Esophagus muscularis mucosa (tissue), 4 donors: ENCODE data around the gene ASAP2. TPM values are rescaled to one million over a fixed set of nuclear protein-coding genes. Genes with fewer than 3 reads are reported as not detected.

Experiments
- DNase-seq: peaks from one replicate; pipeline ENCODE4 v3.0.0-alpha.2; 2017; ENCODE audit errors: extremely low spot score
- H3K27ac ChIP-seq, 4 donors: fragments of 200-600 bp; sonication (generic); replicated peaks in 1 of 4; 1 replicate in 3 of 4; 2 replicates in 1 of 4; pipeline ENCODE4 v1.5.1; 2016 to 2019; ENCODE audit warnings: mild to moderate bottlenecking in 1 of 4
- H3K27me3 ChIP-seq, 4 donors: fragments of 200-600 bp; sonication (generic); one replicate each; pipeline versions ENCODE4 v1.5.1 to v1.6.0; 2016 to 2019
- H3K36me3 ChIP-seq, 4 donors: fragments of 200-600 bp; sonication (generic); one replicate each; pipeline ENCODE4 v1.5.1; 2016 to 2019
- H3K4me1 ChIP-seq, 4 donors: fragments of 200-600 bp; sonication (generic); one replicate each; pipeline ENCODE4 v1.5.1; 2016 to 2019
- H3K4me3 ChIP-seq, 4 donors: fragments of 200-600 bp; sonication (generic); 1 replicate in 2 of 4; 2 replicates in 2 of 4; pipeline ENCODE4 v1.5.1; 2016 to 2019; ENCODE audit warnings: mild to moderate bottlenecking in 4 of 4, moderate library complexity in 1 of 4
- H3K9me3 ChIP-seq, 4 donors: fragments of 200-600 bp; sonication (generic); 1 replicate in 3 of 4; 2 replicates in 1 of 4; pipeline ENCODE4 v1.5.1; 2016 to 2019
- EP300 ChIP-seq: sonication (generic); formaldehyde crosslinking; IDR thresholded peaks from one replicate; pipeline ENCODE4 v1.6.1; 2017; ENCODE audit warnings: antibody characterized with exemption
- POLR2A ChIP-seq: fragments of 450-650 bp; IDR thresholded peaks from one replicate; pipeline ENCODE4 v1.6.1; 2017; ENCODE audit warnings: antibody characterized with exemption, moderate library complexity, mild to moderate bottlenecking, low read depth
- POLR2AphosphoS5 ChIP-seq, 2 donors: sonication (generic); formaldehyde crosslinking; IDR thresholded peaks; one replicate each; pipeline ENCODE4 v1.6.1; 2017; ENCODE audit warnings: antibody characterized with exemption in 2 of 2
- WGBS: methylation state at CpG from one replicate; pipeline ENCODE4 v1.1.5; 2018; 5-methylcytosine and 5-hydroxymethylcytosine counted together
- intact Hi-C: fragments of 100-400 bp; cut with DNase I; formaldehyde crosslinking; loops from one replicate; pipeline ENCODE4 v1.15.1; 2023
- total RNA-seq, 4 donors: library from RNA; depleted of rRNA; stranded (reverse); fragments of >200 nt; gene quantifications; one replicate each; pipeline versions ENCODE4 v1.1.0 to v1.2.1, GENCODE V29; 2016
- TF ChIP-seq, protein P1 (sequence below), 3 experiments: fragments of 200-600 bp in 2 of 3; fragments of 450-650 bp in 1 of 3; sonication (generic) in 2 of 3; IDR thresholded peaks; one replicate each; pipeline ENCODE4 v1.5.1; 2017 to 2019; ENCODE audit warnings: antibody characterized with exemption in 3 of 3, mild to moderate bottlenecking in 2 of 3, moderate library complexity in 1 of 3

ASAP2 gene
- total RNA-seq, 4 donors from 2014 or later = 18.7 to 24.0 (median 21.3) TPM

DNA sequence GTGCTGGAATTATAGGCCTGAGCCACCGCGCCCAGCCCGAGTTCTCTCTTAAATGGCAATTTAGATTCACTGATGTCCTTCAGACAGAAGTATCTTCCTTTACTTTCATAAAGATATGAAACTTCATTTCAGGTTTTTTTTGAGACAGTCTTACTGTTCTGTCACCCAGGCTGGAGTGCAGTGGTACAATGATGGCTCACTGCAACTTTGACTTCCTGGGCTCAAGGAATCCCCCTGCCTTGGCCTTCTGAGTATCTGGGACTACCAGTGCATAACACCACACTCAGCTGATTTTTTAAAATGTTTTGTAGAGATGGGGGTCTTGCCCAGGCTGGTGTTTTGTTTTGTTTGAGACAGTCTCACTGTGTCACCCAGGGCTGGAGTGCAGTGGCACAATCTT lies 203.5 kb downstream of the ASAP2 start:
- 96% methylated on average over 3 of the region's 3 CpGs for WGBS
- Histone ChIP-seq H3K36me3 (peaks cover 19 to 73% (median 41%) of the 10 kb centered on the region in 4 donors), H3K27ac (no peak overlapping the region), H3K4me1 (peaks cover 0 to 28% (median 19%) of the 10 kb centered on the region in 4 donors), H3K4me3 (no peak overlapping the region), H3K27me3 (no peaks in the 10 kb centered on the region), H3K9me3 (no peaks in the 10 kb centered on the region)
- TF ChIP-seq EP300 (no peak), POLR2AphosphoS5 (IDR thresholded peaks at IDR 0.05) (no peak), POLR2A (no peak)
- TF ChIP-seq, protein P1, sequence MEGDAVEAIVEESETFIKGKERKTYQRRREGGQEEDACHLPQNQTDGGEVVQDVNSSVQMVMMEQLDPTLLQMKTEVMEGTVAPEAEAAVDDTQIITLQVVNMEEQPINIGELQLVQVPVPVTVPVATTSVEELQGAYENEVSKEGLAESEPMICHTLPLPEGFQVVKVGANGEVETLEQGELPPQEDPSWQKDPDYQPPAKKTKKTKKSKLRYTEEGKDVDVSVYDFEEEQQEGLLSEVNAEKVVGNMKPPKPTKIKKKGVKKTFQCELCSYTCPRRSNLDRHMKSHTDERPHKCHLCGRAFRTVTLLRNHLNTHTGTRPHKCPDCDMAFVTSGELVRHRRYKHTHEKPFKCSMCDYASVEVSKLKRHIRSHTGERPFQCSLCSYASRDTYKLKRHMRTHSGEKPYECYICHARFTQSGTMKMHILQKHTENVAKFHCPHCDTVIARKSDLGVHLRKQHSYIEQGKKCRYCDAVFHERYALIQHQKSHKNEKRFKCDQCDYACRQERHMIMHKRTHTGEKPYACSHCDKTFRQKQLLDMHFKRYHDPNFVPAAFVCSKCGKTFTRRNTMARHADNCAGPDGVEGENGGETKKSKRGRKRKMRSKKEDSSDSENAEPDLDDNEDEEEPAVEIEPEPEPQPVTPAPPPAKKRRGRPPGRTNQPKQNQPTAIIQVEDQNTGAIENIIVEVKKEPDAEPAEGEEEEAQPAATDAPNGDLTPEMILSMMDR (IDR thresholded peaks at IDR 0.05) = no peak
- intact Hi-C loops = no loop called here
- DNase-seq = no peak

DNA sequence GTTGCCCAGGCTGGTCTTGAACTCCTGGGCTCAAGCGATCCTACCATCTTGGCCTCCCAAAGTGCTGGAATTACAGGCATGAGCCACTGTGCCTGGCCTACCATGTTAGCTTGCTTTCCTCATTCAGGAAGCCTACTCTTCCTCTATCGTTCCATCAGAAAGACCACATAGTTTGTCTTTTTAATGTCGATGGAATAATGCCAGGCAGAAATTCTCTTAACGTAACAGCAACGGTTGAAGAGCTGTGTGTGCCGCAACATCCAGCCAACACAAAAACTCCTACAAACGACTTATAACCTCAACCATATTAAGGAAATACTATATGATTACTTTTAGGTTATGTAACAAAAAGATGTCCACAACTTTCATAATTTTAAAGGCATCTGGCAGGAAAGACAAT lies 206.2 kb downstream of the ASAP2 start:
- DNase-seq = no peak
- Histone ChIP-seq H3K36me3 (peaks cover 19 to 88% (median 47%) of the 10 kb centered on the region in 4 donors), H3K27ac (no peak overlapping the region), H3K4me3 (no peak overlapping the region), H3K9me3 (no peaks in the 10 kb centered on the region), H3K27me3 (no peaks in the 10 kb centered on the region), H3K4me1 (peaks cover 0 to 23% (median 3%) of the 10 kb centered on the region in 4 donors)
- no peak for TF ChIP-seq EP300
- TF ChIP-seq POLR2AphosphoS5 (IDR thresholded peaks at IDR 0.05) = no peak
- TF ChIP-seq POLR2A = no peak
- TF ChIP-seq, protein P1 (IDR thresholded peaks at IDR 0.05) = no peak
- intact Hi-C loops = no loop called here
- WGBS = 85% methylated on average over 7 of the region's 7 CpGs

DNA sequence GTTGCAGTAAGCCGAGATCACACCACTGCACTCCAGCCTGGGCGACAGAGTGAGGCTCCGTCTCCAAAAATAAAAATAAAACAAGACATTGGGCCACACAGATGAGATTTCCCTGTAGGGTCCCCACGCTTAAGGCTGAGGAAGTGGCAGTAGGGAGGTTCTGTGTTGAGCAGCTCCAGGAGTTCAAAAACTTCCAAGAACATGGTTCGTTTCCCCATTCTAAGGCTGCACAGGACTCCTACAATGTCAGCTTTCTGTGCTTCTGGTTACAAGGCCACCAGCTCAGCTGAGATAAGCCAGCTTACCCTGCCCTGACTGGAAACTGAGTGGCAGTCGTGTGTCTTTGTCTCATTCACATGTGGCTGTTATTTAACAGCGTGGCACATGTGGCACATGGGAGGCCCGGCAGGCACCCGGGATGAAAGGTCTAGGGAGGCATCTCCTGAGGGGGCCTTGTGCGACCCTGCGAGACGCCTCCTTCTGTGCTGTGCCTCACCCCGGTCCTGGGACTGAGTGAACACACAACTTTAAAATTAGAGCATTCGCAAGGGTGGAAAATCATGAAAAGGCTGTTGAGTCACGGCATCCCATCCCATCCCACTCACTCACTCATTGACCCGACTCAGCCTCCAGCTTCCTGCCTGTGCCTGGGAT lies 209.0 kb downstream of the ASAP2 start:
- no peak overlapping the region for H3K4me3 ChIP-seq
- H3K4me1 ChIP-seq = peaks cover 3 to 22% (median 13%) of the 10 kb centered on the region in 4 donors
- TF ChIP-seq POLR2A (no peak), EP300 (no peak), POLR2AphosphoS5 (IDR thresholded peaks at IDR 0.05) (no peak)
- TF ChIP-seq, protein P1 (IDR thresholded peaks at IDR 0.05) = no peak
- H3K27me3 ChIP-seq = no peaks in the 10 kb centered on the region
- peaks cover 12 to 70% (median 35%) of the 10 kb centered on the region in 4 donors for H3K36me3 ChIP-seq
- WGBS = 85% methylated on average over 16 of the region's 16 CpGs
- intact Hi-C loops = no loop called here
- H3K9me3 ChIP-seq = no peaks in the 10 kb centered on the region
- no peak overlapping the region for H3K27ac ChIP-seq
- DNase-seq = no peak

DNA sequence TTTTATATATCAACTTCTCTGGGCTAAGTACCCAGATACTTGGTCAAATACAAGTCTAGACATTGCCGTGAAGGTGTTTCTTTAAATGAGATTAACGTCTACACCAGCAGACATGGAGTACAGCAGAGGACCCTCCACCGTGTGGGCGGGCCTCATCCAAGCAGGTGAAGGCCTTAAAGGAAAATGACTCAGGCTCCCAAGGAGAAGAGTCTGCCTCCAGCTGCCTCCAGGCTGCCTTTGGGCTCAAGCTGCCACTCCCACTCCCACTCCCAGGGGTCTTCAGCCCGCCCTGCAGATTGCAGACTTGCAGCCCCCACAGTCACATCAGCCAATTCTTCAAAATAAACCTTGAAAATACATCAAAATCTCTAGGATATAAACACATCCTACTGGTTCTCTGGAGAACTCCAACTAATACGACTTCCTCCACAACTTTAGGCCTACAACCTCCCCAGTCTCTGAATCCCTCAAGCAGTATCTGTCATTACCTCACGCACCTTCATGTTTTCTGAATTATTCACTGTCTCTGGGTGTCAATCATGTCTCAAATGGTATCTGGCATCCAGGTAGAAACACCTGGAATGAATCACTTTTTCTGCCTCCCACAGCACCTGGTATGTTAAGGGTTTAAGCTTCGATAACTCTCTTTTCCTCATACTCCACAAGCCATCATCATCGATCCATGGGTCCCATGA lies 209.8 kb downstream of the ASAP2 start:
- intact Hi-C loops = no loop called here
- Histone ChIP-seq H3K4me1 (peaks cover 6 to 30% (median 21%) of the 10 kb centered on the region in 4 donors), H3K4me3 (no peak overlapping the region), H3K27me3 (no peaks in the 10 kb centered on the region), H3K27ac (no peak overlapping the region), H3K36me3 (peaks cover 9 to 62% (median 28%) of the 10 kb centered on the region in 4 donors), H3K9me3 (no peaks in the 10 kb centered on the region)
- 93% methylated on average over 9 of the region's 9 CpGs for WGBS
- DNase-seq = no peak
- TF ChIP-seq, protein P1 (IDR thresholded peaks at IDR 0.05) = no peak
- no peak for TF ChIP-seq POLR2AphosphoS5 (IDR thresholded peaks at IDR 0.05)
- no peak for TF ChIP-seq POLR2A
- no peak for TF ChIP-seq EP300
